Myocyte (in vitro differentiated cells): ENCODE data around the gene EVPLL. TPM values are rescaled to one million over a fixed set of nuclear protein-coding genes. Genes with fewer than 3 reads are reported as not detected.
A peak's percentile ranks its signal among the peaks of the same experiment; 100 is the strongest.
"Not testable (repeated sequence)": the region's sequence is repeated elsewhere in the genome, so short reads cannot be mapped to it uniquely, and the experiment has no call there.

Experiments
- DNase-seq: peaks from one replicate; pipeline ENCODE4 v3.0.0-alpha.2; 2012; ENCODE audit warnings: low read depth
- polyA plus RNA-seq: library from polyadenylated mRNA; unstranded; fragments of >200 nt; gene quantifications from one replicate; pipeline ENCODE4 v1.2.1, GENCODE V29; 2012; ENCODE audit warnings: missing spikeins
- total RNA-seq: library from RNA; depleted of rRNA; stranded (reverse); fragments of >200 nt; gene quantifications from 2 replicates; pipeline ENCODE4 v1.2.3, GENCODE V29; 2014

Gene EVPLL
- total RNA-seq, result not detected in 2 replicates
- not detected for polyA plus RNA-seq

DNA sequence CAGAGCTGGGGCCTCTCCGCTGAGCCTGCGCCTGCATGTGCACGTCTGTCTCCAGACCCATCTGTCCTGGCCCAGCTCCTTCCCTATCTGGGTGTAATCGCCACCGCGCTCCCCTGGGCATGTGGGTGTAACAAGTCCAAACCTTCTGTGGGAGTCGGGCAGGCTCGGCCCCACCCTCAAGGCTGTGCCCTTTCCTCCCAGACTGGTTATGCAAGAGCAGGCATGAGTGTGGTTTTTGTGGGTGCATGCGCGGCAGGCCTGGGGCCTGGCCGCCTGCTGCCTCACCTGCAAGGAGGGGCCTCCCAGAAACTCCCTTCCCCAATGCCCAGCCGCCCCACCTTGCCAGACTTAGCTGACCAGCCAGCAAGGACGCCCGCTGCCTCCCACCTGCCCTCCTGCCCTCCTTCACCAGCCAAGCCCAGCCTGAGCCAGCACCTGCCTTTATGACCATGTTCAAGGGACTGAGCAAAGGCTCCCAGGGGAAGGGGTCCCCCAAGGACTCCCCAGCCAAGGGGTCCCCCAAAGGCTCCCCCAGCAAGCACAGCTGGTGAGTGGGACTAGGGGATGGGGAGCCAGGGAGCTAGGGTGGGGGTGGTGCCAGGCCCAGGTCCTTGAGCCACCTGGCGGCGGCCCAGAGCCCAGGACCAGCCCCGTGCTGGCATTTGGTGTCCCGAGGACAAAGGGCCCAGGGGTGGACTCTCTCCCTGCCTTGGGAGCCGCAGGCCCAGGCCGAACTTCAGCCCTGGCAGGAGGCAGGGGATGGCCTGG, at the start of gene EVPLL:
EVPLL (plus strand) TSS at position 342 of the 768 bp plus-strand sequence. CDS start 3,160 bp downstream, outside the sequence.
- DNase-seq, result peak; percentile 37

DNA sequence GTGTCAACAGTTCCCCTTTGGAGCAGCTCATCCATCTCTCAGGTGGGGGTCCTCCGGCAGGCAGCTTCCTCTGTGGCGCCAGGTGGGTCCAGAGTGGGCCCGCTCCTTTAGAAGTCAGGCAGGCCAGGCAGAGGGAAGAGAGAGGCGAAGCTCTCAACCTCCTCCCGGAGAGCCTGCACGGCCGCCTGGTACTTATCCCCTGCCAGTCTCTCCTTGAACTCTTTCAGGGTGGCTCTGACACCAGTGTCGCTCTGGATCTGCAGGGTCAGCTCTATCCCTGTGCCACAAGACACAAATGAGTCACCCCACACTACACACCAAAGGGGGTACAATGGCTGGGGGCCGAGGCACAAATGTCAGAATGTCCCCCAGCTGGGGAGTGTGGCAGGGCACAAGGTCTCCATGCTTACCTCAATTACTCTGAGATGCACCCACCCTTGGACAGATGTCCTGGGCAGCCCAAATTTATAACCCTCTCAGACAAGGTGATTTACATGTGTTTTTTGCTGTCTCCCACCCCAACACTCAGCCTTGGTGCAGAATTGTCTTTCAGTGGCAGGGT, 48.9 kb upstream of the EVPLL start:
- DNase-seq, result no peak

DNA sequence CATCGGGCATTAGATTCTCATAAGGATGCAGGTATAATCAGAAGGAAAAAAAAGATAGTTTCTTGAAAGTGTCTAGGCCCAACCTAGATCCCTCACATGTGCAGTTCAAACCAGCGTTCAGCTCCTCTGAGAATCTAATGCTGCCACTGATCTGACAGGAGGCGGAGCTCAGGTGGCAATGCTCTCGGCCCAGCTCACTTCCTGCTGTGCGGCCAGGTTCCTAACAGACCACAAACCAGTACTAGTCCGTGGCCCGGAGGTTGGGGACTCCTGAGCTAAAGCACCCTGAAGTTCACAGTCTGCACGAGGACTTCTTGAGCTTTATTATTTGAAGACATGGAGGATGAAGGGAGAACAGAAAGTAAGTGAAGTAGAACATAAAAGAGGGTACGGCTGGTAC, 45.7 kb upstream of the EVPLL start:
- no peak for DNase-seq

DNA sequence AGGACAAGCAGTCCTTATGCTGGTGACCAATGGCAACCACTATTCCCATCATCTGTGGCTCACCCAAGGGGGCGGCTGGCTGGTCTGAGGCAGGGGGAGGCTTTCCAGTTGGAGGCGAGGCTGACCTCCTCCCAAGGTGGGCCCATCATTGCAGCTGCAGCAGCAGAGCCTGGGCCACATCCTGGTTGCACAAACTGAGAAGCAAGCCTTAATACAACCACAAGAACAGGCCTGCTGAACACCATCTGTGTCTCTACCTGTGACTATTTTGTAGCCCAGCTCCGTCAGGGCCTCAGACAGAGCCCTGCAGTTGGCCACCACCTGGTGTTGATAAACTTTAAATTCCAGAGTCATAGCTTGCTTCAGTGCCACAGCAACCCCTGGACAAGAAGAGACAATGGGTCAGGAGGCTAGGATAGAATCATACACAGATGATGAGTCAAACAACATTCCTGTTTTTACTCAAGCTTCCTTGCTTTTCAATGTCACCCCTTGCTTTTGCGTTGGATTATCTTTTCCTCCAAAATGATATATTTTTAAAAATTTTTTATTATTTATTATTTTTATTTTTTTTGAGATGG, 44.6 kb upstream of the EVPLL start:
- DNase-seq, result no peak

DNA sequence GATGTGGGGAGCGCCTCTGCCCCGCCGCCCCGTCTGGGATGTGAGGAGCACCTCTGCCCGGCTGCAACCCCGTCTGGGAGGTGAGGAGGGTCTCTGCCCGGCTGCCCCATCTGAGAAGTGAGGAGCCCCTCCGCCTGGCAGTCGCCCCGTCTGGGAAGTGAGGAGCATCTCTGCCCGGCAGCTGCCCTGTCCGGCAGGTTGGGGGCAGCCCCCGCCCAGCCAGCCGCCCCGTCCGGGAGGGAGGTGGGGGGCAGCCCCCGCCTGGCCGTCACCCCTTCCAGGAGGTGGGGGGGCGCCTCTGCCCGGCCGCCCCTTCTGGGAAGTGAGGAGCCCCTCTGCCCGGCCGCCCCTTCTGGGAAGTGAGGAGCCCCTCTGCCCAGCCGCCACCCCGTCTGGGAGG, 39.4 kb upstream of the EVPLL start:
- not testable (repeated sequence) for DNase-seq

DNA sequence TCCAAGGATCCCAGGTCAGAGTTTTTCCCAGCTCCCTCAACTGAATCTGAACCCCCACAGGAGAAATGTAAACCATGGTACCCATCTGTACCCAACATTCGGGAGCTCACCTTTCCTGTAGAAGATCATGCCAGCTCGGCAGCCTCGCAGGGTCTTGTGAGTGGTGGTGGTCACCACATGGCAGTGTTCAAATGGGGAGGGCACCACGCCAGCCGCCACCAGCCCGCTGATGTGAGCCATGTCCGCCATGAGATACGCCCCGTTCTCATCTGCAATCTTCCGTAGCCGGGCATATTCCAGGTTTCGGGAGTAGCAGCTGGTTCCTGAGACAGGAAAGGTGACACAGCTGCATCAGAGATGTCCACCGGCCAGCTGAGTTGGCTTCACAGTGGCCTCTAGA, 37.6 kb upstream of the EVPLL start:
- DNase-seq, result no peak

DNA sequence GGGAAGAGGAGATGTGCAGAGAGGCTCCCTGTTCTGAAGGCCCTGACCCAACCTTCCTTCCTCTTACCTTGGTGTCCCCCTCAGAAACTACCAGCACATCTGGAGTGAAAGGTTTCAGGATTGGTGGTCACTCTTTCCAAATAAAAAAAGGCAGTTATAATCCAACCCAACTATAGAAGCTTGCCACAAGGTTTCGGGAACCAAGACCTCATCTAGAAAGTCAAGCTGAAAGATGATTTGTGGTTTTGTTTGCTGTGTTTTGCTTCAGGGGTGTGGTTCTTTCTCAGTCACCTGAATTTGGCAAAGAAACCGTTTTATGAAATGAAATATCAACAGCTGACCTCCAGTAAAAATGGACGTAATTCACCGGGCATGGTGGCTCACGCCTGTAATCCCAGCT, 33.6 kb upstream of the EVPLL start:
- no peak for DNase-seq

DNA sequence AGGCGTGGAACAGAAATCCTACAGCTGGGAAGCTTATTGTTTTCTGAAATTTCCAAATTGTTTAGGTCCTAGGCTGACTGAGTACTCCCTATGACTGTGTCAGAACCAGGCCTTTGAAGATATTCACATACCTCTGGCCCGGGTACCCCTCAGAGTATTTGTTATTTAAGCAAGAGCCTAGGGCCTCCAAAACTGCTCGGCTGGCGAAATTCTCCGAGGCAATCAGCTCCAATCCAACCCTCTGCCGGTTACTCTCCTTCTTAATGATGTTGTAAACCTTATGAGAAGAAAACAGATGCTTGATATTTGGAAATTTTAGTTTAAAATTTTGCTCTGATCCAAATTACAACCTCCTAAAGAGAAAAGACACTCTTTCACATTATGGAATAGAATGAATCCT, 24.0 kb upstream of the EVPLL start:
- no peak for DNase-seq

DNA sequence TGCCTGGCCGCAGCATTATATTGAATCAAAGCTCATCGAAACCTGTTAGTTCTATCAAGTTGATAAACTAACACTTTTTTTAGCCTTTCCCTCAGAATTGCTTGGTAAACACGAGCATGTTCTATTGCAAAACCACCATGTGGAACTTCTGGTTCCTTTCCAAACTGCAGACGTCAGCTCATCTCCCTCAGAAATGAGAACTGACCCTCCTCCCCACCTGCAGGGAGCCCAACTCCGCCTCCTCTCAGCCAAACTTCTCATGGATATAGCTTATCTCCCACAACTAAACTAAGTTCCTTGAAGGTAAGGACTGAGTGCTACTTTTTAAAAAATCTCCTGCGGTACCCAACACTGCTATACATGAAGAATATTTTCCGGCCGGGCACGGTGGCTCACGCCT, 21.0 kb upstream of the EVPLL start:
- DNase-seq, result no peak

DNA sequence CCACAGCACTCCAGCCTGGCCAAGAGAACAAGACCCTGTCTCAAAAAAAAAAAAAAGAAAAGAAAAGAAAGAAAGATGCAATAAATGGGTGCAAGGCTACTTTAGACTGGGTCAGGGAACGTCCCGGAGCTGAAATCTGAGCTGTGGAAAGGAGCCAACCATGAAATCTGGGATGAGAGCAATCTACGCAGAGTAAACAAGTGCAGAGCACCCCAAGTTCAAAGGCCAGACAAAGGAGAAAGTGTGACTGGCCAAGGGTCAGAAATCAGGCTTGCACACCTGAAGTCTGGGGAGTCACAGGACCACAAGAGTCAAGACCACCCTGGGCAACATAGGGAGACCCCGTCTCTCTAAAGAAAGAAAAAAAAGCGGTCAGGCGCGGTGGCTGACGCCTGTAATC, 17.1 kb upstream of the EVPLL start:
- DNase-seq, result no peak

DNA sequence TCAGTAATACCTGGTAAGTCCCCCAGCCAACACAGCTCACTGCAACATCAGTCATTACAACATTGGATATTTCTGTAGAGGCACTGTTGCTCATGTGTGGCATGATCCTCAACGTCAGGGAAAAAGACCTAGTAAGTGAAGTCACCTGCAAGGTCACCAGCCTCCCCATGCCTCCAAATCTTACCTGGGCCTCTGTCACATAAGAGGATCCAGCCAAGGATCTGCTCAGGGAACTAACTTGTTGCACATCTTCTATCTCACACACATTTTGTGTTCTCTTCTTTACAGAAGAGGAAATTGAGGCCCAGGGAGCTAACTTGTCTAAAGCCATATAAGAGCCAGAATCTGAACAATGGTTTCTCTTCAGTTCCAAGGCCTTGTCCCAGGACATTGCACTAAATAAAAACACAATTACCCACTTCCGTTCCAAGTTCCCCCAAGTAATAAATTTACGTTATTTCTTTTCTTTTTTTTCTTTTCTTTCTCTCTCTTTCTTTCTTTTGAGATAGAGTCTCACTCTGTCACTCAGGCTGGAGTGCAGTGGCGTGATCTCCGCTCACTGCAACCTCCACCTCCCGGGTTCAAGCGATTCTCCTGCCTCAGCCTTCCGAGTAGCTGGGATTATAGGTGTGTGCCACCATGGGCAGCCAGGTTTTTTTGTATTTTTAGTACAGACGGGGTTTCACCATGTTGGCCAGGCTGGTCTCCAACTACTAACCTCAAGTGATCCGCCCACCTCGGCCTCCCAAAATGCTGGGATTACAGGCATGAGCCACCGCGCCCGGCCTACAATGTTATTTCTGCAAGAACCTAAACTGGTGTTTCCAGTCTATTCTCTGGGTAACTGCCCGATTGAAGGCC, 15.5 kb upstream of the EVPLL start:
- DNase-seq, result no peak

DNA sequence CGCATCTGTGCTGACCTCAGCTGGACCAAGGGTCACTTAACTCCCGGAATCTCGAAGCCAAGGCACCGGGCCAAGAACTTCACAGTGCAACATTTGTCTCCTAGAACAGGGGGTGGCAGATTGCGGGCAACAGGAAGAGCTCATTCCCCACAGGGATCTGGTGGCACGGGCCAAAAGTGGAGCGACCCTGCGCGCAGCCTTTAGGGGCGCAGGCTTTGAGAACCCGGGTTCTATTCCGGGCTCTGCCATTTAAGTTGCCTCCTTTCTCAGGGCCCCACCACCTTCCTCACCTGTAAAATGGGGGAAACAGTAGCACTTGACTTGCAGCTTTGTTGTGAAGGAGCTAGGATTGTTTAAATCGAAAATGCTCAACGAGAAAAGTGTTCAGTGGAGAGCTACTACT, 14.9 kb upstream of the EVPLL start:
- DNase-seq, result peak; percentile 80

DNA sequence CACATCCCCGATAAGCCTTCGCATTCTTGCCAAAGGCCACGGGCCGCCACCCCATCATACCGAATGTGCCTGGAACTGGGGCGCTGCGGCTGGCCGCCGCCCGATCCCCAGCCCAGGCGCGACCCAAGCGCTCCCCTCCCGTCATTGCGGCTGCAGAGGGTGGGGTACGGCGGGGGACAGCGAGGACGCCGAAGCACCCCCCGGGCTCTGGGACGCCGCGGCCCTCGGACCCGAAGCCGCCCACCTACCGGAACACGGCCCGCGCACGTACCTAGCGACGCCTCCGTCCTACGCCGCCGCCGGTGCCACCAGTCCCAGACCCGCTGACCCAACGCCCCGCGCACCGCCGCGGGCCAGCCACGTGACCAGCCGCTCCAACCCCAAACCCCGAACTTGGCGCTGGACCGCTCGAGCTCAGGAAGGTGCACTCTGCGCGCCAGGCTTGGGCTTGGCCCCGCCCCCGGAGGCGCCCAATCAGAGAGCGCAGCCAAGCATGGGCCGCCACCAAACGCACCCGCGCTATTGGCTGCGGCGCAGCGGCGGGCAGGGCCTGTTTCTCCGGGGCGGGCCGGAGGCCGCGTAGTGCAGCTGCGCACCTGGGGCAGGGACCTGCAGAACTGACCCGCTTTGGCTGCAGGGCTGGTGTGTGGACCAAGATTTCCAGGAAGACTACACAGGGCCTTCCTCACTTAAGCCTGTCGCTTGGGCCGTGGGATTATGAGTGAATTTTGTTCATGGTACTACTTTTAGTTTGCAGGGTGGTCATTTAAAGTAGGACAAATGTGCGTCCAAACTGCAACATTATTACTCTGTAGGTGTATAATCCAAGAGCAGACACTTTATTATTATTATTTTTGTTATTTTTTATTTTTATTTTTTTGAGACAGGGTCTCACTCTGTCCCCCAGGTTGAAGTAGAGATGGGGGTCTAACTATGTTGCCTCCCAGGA, 14.2 kb upstream of the EVPLL start, which contains the start of gene SHMT1:
SHMT1 (minus strand) TSS at position 450 of the 949 bp plus-strand sequence. CDS start 7,569 bp downstream, outside the sequence.
- DNase-seq, result peak; percentile 88

DNA sequence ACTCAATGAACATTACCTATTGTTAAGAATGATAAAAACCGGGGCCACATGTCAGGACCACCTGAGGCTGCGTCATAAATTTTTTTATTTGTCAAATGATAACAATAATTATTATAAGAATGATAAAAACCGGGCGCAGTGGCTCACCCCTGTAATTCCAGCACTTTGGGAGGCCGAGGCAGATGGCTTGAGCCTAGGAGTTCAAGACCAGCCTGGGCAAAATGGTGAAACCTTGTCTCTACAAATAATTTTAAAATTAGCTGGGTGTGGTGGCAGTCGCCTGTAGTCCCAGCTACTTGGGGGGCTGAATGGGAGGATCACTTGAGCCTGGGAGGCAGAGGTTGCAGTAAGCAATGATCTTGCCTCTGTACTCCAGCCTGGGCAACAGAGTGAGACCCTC, 13.4 kb upstream of the EVPLL start:
- no peak for DNase-seq

DNA sequence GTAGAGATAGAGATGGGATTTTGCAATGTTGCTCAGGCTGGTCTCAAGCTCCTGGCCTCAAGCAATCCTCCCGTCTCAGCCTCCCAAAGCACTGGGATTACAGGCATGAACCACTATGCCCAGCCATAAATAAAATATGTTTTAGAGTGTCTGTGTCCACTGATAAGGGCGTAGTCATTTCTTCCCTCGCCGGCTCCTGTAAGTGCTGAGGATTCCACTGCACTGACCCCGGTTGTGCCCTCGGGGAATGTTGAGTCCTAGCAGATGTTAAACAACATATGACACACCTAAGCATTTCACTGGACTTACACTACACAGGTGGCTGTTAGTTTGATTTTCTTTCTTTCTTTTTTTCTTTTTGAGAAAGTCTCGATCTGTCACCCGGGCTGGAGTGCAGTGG, 8.6 kb upstream of the EVPLL start:
- DNase-seq, result no peak

DNA sequence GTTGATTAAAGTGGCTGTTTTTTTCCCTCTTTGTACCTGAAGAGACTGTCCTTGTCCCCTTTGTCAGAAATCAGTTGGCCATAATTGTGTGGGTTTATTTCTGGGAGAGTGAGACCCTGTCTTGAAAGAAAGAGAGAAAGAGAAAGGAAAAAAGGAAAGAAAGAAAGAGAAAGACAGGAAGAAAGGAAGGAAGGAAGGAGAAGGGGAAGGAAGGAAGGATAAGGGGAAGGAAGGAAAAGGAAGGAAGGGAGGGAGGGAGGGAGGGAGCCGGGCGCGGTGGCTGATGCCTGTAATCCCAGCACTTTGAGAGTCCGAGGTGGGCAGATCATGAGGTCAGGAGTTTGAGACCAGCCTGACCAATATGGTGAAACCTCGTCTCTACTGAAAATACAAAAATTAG, 6.8 kb upstream of the EVPLL start:
- no peak for DNase-seq

DNA sequence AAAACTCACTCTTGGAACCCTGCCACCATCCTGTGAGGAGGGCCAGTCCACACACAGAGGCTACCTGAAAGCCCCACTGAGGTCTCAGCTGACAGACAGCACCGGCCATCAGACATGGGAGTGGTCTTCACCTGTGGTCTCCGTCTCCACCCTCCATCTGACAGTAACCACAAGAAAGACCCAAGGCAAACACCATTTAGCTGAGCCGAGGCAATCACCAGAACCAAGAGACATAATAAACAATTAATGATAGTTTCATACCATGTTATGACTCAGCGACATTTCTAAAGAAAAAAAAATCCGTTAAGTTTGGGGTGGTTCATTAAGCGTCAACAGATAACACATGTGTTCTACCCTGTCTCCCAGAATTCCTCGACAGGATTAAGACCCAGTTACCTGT, 6.1 kb upstream of the EVPLL start:
- DNase-seq, result no peak

DNA sequence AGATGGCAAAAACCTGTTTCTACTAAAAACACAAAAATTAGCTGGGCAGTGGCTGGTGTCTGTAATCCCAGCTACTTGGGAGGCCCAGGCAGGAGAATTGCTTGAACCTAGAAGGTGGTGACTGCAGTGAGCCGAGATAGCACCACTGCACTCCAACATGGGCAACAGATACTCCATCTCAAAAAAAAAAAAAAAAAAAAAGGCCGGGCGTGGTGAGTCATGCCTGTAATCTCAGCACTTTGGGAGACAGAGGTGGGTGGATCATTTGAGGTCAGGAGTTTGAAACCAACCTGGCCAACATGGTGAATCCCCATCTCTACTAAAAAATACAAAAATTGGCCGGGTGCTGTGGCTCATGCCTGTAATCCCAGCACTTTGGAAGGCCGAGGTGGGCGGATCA, 4.4 kb upstream of the EVPLL start:
- not testable (repeated sequence) for DNase-seq

DNA sequence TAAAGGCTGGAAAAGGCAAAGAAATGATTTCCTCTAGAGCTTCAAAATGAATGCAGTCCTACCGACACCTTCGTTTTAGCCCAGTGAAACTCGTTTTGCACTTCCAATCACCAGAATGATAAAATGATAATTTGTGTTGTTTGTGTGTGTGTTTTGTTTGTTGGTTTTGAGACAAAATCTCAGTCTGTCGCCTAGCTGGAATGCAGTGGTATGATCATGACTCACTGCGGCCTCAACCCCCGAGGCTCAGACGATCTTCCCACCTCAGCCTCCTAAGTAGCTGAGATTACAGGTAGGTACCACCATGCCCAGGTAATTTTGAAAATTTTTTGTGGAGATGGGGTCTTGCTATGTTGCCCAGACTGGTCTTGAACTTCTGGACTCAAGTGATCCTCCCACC, 3.4 kb upstream of the EVPLL start:
- no peak for DNase-seq

DNA sequence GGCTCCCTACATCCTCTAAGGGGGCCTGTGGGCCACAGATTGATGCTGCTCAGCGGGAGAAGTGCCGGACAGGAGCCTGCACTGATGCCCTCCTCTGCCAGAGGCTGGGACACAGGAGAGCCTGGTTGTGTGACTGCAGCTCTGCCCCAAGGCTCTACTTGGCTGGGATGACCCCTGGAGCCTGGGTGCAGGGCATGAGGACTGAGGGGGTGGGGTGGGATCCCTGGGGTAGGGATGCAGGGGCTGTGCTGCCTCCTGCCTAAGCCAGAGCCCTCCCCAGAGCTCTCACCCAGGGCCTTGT, 577 bp downstream of the EVPLL start:
- no peak for DNase-seq

DNA sequence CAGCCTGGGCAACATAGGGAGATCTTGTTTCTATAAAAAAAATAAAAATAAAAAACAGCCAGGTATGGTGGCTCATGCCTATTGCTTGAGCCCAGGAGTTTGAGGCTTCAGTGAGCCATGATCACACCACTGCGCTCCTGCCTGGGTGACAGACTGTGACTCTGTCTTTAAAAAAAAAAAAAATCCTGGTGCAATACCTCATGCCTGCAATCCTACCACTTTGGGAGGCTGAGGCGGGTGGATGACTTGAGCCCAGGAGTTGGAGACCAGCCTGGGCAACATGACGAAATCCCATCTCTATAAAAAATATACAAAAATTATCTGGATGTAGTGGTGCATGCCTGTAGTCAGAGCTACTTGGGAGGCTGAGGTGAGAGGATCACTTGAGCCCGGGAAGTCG, 1.0 kb downstream of the EVPLL start:
- not testable (repeated sequence) for DNase-seq
